Nucleus accumbens (tissue), 56 donors: ENCODE measurements around the gene AACS.
A peak's percentile ranks its signal among the peaks of the same experiment; 100 is the strongest.
"Not testable (repeated sequence)": the region's sequence is repeated elsewhere in the genome, so short reads cannot be mapped to it uniquely, and the experiment has no call there.

Experiments used
- DNase-seq, 56 donors: peaks; one replicate each; lab custom pipeline; 2025; lab: John Stamatoyannopoulos, UW

Gene AACS

GRCh38 chr12:125065021-125065918 is at the start of gene AACS:
Gene AACS, plus strand, starts transcription at chr12:125065435. Its CDS starts 150 bp downstream, at chr12:125065585.
- peak in 53 of 56 donors; percentile 15 to 88 (median 69) for DNase-seq

GRCh38 chr12:125015680-125016310 is 49.4 kb upstream of the AACS start:
- peak in 38 of 56 donors; percentile 2 to 70 (median 22) for DNase-seq

GRCh38 chr12:125017801-125018200 is 47.4 kb upstream of the AACS start:
- no peak for DNase-seq

GRCh38 chr12:125018356-125018755 is 46.9 kb upstream of the AACS start:
- DNase-seq = no peak

GRCh38 chr12:125021096-125021495 is 44.1 kb upstream of the AACS start:
- no peak for DNase-seq

GRCh38 chr12:125021771-125022170 is 43.5 kb upstream of the AACS start:
- no peak for DNase-seq

GRCh38 chr12:125023065-125023464 is 42.2 kb upstream of the AACS start:
- no peak for DNase-seq

GRCh38 chr12:125024949-125025563 is 40.2 kb upstream of the AACS start:
- DNase-seq = no peak

GRCh38 chr12:125025606-125026235 is 39.5 kb upstream of the AACS start:
- no peak for DNase-seq

- no peak for DNase-seq
Measured at GRCh38 chr12:125028106-125028505, 37.1 kb upstream of the AACS start.

- no peak for DNase-seq
Measured at GRCh38 chr12:125029761-125030358, 35.4 kb upstream of the AACS start.

GRCh38 chr12:125031471-125031870 is 33.8 kb upstream of the AACS start:
- DNase-seq = not testable (repeated sequence)

GRCh38 chr12:125032466-125033152 is 32.6 kb upstream of the AACS start:
- no peak for DNase-seq

GRCh38 chr12:125033288-125033687 is 31.9 kb upstream of the AACS start:
- DNase-seq = no peak

GRCh38 chr12:125038976-125039625 is 26.1 kb upstream of the AACS start:
- DNase-seq = no peak

GRCh38 chr12:125049093-125049458 is 16.2 kb upstream of the AACS start:
- DNase-seq = peak in 1 of 56 donors; percentile 32

- DNase-seq = no peak
Measured at GRCh38 chr12:125050446-125050845, 14.8 kb upstream of the AACS start.

GRCh38 chr12:125050868-125051267 is 14.4 kb upstream of the AACS start:
- no peak for DNase-seq

GRCh38 chr12:125053821-125054220 is 11.4 kb upstream of the AACS start:
- DNase-seq = no peak
